HG02678 (cell line): Measurements from ENCODE around the gene CAAP1.
"Not testable (repeated sequence)": the region's sequence is repeated elsewhere in the genome, so short reads cannot be mapped to it uniquely, and the experiment has no call there.

Experiments used
- ATAC-seq: cut with Tn5 transposase; IDR thresholded peaks from one replicate; pipeline ENCODE4 v1.9.1; 2021; ENCODE audit warnings: mild to moderate bottlenecking, moderate library complexity; ENCODE audit not compliant: unreplicated experiment

Gene CAAP1

GRCh38 chr9:26850995-26851394 lies 41.6 kb downstream of the CAAP1 start:
- ATAC-seq: no peak

GRCh38 chr9:26833792-26834191 lies 58.8 kb downstream of the CAAP1 start:
- no peak for ATAC-seq

DNA sequence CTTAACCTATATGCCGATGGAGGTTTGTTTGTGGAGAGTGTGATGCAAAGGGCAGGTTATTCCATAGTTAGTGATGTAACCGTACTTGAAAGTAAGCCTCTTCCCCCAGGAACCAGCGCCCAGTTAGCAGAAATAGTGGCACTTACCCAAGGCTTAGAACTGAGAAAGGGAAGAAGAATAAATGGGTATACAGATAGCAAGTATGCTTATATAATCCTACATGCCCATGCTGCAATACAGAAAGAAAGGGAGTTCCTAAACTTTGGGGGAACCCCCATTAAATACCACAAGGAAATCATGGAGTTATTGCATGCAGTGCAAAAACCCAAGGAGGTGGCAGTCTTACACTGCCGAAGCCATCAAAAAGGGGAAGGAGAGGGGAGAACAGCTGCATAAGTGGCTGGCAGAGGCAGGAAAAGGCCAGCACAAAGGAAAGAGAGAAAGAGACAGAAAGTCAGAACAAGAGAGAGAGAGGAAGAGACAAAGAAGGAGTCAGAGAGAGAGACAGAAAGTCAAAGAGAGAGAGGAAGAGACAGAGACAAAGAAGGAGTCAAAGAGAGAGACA lies 64.1 kb downstream of the CAAP1 start:
- not testable (repeated sequence) for ATAC-seq

- ATAC-seq: no peak
Measured at GRCh38 chr9:26814799-26815198, 77.8 kb downstream of the CAAP1 start.

- ATAC-seq: no peak
Measured at GRCh38 chr9:26813247-26813646, 79.4 kb downstream of the CAAP1 start.

GRCh38 chr9:26812217-26812616 lies 80.4 kb downstream of the CAAP1 start:
- no peak for ATAC-seq

GRCh38 chr9:26811106-26811505 lies 81.5 kb downstream of the CAAP1 start:
- no peak for ATAC-seq

DNA sequence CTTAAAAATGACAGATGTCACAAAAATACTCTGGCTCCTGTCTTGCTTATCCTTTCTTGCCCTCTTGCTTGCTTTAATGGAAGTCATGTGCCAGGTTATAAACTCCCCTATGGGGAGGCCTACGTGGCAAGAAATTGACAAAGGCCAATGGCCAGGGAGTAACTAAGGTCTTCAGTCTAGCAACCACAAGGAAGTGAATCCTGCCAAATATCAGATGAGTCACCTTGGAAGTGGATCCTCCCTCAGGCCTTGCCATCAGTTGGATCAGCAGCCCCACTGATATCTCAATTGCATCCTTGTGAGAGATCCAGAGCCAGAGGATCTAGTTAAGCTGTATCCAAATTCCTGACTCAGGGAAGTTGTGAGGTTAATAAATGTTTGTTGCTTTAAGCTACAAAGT lies 82.8 kb downstream of the CAAP1 start:
- ATAC-seq: no peak

- ATAC-seq: no peak
Measured at GRCh38 chr9:26807161-26807560, 85.4 kb downstream of the CAAP1 start.

DNA sequence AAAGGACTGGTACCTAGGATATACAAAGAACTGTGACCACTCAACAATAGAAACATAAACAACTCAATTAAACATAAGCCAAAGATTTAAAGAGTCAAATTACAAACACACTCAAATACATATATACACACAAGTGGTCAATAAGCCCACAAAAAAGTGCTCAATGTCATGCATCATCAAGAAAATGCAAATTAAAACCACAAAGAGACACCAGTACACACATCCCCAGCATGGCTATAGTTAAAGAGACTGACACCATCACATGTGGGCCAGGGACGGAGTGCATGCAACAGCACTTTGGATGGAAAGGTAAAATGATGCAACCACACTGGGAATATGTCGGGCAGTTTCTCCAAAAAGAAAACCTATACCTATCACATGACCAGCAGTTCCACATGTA lies 89.7 kb downstream of the CAAP1 start:
- no peak for ATAC-seq

- ATAC-seq: no peak
Measured at GRCh38 chr9:26801772-26802171, 90.8 kb downstream of the CAAP1 start.

- no peak for ATAC-seq
Measured at GRCh38 chr9:26800322-26800721, 92.3 kb downstream of the CAAP1 start.

- no peak for ATAC-seq
Measured at GRCh38 chr9:26791274-26791673, 101.3 kb downstream of the CAAP1 start.
